CD4-positive, alpha-beta T cell (primary cell): ENCODE measurements around the gene BTBD9. TPM values are rescaled to one million over a fixed set of nuclear protein-coding genes. Genes with fewer than 3 reads are reported as not detected.

Source experiments
- ATAC-seq: fragments of 200-7000 bp; cut with Tn5 transposase; one replicate; pipeline ENCODE4 v1.10.0; 2022; ENCODE audit warnings: mild to moderate bottlenecking; ENCODE audit not compliant: poor library complexity
- CTCF ChIA-PET: fragments of 350-600 bp; sonication (Branson Sonifier 250); formaldehyde crosslinking; loops from one replicate; lab custom pipeline; 2021; ENCODE audit warnings: antibody characterized with exemption, inconsistent platforms; lab: Charles Lee
- POLR2A ChIA-PET: fragments of 350-600 bp; sonication (Branson Sonifier 250); formaldehyde crosslinking; loops from one replicate; lab custom pipeline; 2021; ENCODE audit warnings: antibody characterized with exemption, inconsistent platforms; lab: Charles Lee
- DNase-seq, 14 experiments: peaks; one replicate each; pipeline ENCODE4 v3.0.0-alpha.2; 2013 to 2020; ENCODE audit warnings: mixed read lengths in 2 of 14
- H3K27ac ChIP-seq, 2 donors: one replicate each; pipeline versions ENCODE4 v1.5.1 to v1.7.0; 2013; ENCODE audit warnings: low read length in 2 of 2, low read depth in 1 of 2, mild to moderate bottlenecking in 1 of 2
- H3K27me3 ChIP-seq, 2 experiments: 1 replicate in 1 of 2; 2 replicates in 1 of 2; pipeline versions ENCODE4 v1.6.1 to v1.7.0; 2013; ENCODE audit warnings: low read length in 2 of 2, control low read depth in 1 of 2, mild to moderate bottlenecking in 1 of 2, moderate library complexity in 1 of 2; ENCODE audit not compliant: insufficient read depth in 2 of 2, control insufficient read depth in 1 of 2
- H3K36me3 ChIP-seq: one replicate; pipeline ENCODE4 v1.6.1; 2013; ENCODE audit warnings: low read length, control low read depth; ENCODE audit not compliant: insufficient read depth
- H3K4me1 ChIP-seq: one replicate; pipeline ENCODE4 v1.6.1; 2013; ENCODE audit warnings: low read length, control low read depth; ENCODE audit not compliant: insufficient read depth
- H3K4me3 ChIP-seq: one replicate; pipeline ENCODE4 v1.5.1; 2013; ENCODE audit warnings: mild to moderate bottlenecking, low read length, moderate library complexity
- H3K9me3 ChIP-seq, 2 experiments: 1 replicate in 1 of 2; 2 replicates in 1 of 2; pipeline versions ENCODE4 v1.6.1 to v1.7.0; 2013; ENCODE audit warnings: low read length in 2 of 2, mild to moderate bottlenecking in 2 of 2, control low read depth in 1 of 2, moderate library complexity in 1 of 2; ENCODE audit not compliant: control insufficient read depth in 1 of 2, insufficient read depth in 1 of 2
- H3K27ac Mint-ChIP-seq: one replicate; pipeline ENCODE4 v1.8.0; 2020; ENCODE audit warnings: mixed read lengths
- H3K27me3 Mint-ChIP-seq: one replicate; pipeline ENCODE4 v1.8.0; 2021; ENCODE audit warnings: mixed read lengths
- H3K36me3 Mint-ChIP-seq: one replicate; pipeline ENCODE4 v1.8.0; 2021; ENCODE audit warnings: low read depth, mixed read lengths
- H3K4me1 Mint-ChIP-seq: one replicate; pipeline ENCODE4 v1.8.0; 2021; ENCODE audit warnings: low read depth, mixed read lengths
- H3K4me3 Mint-ChIP-seq: one replicate; pipeline ENCODE4 v1.8.0; 2020; ENCODE audit warnings: mild to moderate bottlenecking, mixed read lengths
- H3K9me3 Mint-ChIP-seq: one replicate; pipeline ENCODE4 v1.8.0; 2020; ENCODE audit warnings: mixed read lengths
- intact Hi-C, 2 experiments: fragments of 100-400 bp; cut with DNase I in 1 of 2; cut with micrococcal nuclease in 1 of 2; formaldehyde crosslinking; loops; one replicate each; pipeline versions ENCODE4 v1.15.1 to v1.9.0; 2023 to 2025; cut with DNase I, micrococcal nuclease
- total RNA-seq, 174 experiments: library from RNA in 2 of 174; stranded (reverse) in 2 of 174; gene quantifications; one replicate each; pipeline ENCODE4 v1.2.3 and lab custom pipeline; 2021 to 2026
- TF ChIP-seq, protein P1 (sequence below): fragments of 200-600 bp; IDR thresholded peaks from one replicate; pipeline ENCODE4 v1.8.0; 2022; ENCODE audit warnings: antibody characterized with exemption, mild to moderate bottlenecking

BTBD9 gene
- total RNA-seq, 2 experiments from 2014 or later, result 58.7 to 59.3 TPM

DNA sequence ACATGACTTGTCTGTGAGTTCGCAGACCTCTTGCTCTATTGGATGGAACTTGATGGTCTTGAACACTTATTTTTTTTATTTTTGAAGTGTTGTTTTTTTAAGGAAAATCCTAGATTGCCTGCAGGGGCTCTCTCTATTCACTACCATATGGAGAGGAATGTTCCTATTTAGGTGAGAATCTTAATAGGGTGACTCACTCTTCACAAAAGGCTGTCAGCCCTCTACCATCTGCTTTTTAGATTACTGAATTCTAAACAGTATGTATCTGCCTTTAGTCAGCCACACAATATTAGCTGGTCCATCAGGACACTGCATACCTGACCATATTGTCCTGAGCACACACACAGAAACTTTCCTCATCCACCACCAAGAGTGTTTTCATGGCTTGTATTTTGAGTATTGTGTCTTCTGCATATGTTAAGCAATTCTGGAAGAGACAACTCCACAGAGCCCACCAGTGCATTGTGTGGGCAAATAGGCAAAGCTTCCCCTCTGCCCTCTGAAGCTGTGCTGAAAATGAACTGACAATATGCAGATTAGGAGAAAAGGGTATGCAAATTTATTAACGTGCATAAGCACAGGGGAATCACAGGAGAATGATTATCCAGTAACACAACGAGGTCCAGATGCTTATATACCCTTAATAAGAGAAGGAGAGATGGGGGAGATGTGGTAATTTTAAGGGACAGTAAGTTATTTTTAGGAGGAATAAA is 6.6 kb upstream of the BTBD9 start:
- Mint-ChIP-seq H3K4me3 (no peak overlapping the region), H3K27ac (no peak overlapping the region), H3K9me3 (no peaks in the 10 kb centered on the region), H3K36me3 (peaks cover 13% of the 10 kb centered on the region), H3K27me3 (no peaks in the 10 kb centered on the region), H3K4me1 (peaks cover 10% of the 10 kb centered on the region)
- Histone ChIP-seq H3K36me3 (no peaks in the 10 kb centered on the region), H3K27ac (no peak overlapping the region), H3K27me3 (no peaks in the 10 kb centered on the region), H3K9me3 (no peaks in the 10 kb centered on the region), H3K4me1 (no peaks in the 10 kb centered on the region), H3K4me3 (no peak overlapping the region)
- DNase-seq, result no peak
- no peak for ATAC-seq
- intact Hi-C loops, result no loop called here
- ChIA-PET CTCF (interaction anchor here (0.6 kb wide), 1 partner anchor 217 kb away, joined by 3 read pairs; no protein-coding TSS in a partner anchor), POLR2A (no interaction called here)
- TF ChIP-seq, protein P1, sequence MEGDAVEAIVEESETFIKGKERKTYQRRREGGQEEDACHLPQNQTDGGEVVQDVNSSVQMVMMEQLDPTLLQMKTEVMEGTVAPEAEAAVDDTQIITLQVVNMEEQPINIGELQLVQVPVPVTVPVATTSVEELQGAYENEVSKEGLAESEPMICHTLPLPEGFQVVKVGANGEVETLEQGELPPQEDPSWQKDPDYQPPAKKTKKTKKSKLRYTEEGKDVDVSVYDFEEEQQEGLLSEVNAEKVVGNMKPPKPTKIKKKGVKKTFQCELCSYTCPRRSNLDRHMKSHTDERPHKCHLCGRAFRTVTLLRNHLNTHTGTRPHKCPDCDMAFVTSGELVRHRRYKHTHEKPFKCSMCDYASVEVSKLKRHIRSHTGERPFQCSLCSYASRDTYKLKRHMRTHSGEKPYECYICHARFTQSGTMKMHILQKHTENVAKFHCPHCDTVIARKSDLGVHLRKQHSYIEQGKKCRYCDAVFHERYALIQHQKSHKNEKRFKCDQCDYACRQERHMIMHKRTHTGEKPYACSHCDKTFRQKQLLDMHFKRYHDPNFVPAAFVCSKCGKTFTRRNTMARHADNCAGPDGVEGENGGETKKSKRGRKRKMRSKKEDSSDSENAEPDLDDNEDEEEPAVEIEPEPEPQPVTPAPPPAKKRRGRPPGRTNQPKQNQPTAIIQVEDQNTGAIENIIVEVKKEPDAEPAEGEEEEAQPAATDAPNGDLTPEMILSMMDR, result no peak

DNA sequence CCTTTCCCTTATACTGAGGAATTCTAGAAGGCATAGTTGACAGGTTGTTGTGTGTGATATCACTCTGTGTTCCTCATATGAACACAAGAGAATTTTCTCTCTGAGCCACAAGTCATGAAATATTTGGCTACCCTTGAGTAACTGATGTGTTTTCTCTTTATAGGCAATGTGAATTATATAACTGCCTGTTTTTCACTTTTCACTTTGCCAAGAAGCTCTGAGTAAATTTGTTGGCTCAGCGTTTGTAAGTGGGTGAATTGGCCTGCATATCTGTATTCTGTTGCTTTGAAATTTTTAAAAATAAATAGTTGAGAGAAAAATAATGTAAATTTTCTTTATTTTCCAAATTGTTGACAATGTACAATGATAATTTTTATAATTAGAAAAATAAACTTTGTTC is 5.2 kb upstream of the BTBD9 start:
- Mint-ChIP-seq H3K27me3 (no peaks in the 10 kb centered on the region), H3K9me3 (no peaks in the 10 kb centered on the region), H3K4me3 (no peak overlapping the region), H3K36me3 (peaks cover 12% of the 10 kb centered on the region), H3K27ac (no peak overlapping the region), H3K4me1 (peaks cover 18% of the 10 kb centered on the region)
- Histone ChIP-seq H3K9me3 (no peaks in the 10 kb centered on the region), H3K27me3 (no peaks in the 10 kb centered on the region), H3K36me3 (no peaks in the 10 kb centered on the region), H3K4me3 (no peak overlapping the region), H3K4me1 (peaks cover 11% of the 10 kb centered on the region), H3K27ac (no peak overlapping the region)
- no peak for DNase-seq
- ATAC-seq, result no peak
- intact Hi-C loops, result loop anchor here in 1 of 2 experiments (5.0 kb wide), 1 partner anchor 472 kb away; the partner anchor contains the start of gene SAYSD1
- ChIA-PET POLR2A (no interaction called here), CTCF (no interaction called here)
- TF ChIP-seq, protein P1, result no peak

DNA sequence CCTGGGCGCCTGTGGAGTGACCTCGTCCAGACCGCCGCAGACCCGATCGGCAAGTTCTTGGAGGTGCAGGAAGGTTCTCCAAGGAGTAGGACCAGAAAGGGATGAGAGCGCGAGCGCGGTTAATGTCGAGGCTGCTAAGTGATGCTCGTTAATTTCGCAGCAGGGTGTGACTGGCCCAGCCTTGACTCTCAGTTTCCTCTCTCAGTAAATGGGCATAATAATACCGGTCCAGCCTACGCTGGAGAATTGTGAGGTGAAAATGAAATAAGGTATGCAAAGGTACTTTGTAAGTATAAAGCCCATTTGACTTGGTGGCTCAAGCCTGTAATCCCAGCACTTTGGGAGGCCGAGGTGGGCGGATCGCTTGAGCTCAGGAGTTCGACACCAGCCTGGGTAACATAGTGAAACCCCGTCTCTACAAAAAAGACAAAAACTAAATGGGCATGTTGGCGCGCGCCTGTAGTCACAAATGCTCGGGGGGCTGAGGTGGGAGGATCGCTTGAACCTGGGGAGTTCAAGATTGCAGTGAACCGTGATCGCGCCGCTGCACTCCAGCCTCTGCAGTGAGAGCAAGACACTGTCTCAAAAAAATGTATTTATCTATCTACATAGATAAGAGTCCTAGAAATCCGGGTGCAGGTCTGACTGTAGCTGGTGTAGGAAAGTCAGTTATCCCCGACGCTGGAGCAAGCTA is 634 bp upstream of the BTBD9 start:
- ATAC-seq (no peak), DNase-seq (peak in 4 of 14 experiments; percentile 2 to 34 (median 18))
- H3K4me3 Mint-ChIP-seq, result peak overlapping the region; percentile 90

More for the DNA sequence above, 634 bp upstream of the BTBD9 start:
- ChIA-PET POLR2A (interaction anchor here (0.9 to 2.3 kb wide), 13 partner anchors 13 to 1207 kb away, joined by 3 to 18 read pairs (median 4); partner anchors contain the start of genes CMTR1, GLO1, SAYSD1 and ZFAND3), CTCF (interaction anchor here (0.5 kb wide), 1 partner anchor 1877 kb away, joined by 3 read pairs; no protein-coding TSS in a partner anchor)
- peak overlapping the region; percentile 94 to 99 for H3K27ac ChIP-seq
- peaks cover 4% of the 10 kb centered on the region for H3K36me3 Mint-ChIP-seq
- TF ChIP-seq, protein P1, result no peak
- no peaks in the 10 kb centered on the region for H3K27me3 ChIP-seq
- H3K4me1 Mint-ChIP-seq, result peaks cover 52% of the 10 kb centered on the region
- intact Hi-C loops, result loop anchor here in 1 of 2 experiments (5.0 kb wide), 1 partner anchor 477 kb away; the partner anchor contains the start of gene SAYSD1
- H3K27ac Mint-ChIP-seq, result peak overlapping the region; percentile 84
- H3K4me3 ChIP-seq, result peak overlapping the region; percentile 78
- no peaks in the 10 kb centered on the region for H3K9me3 ChIP-seq
- peaks cover 20% of the 10 kb centered on the region for H3K4me1 ChIP-seq
- no peaks in the 10 kb centered on the region for H3K27me3 Mint-ChIP-seq
- no peaks in the 10 kb centered on the region for H3K36me3 ChIP-seq
- no peaks in the 10 kb centered on the region for H3K9me3 Mint-ChIP-seq
